Fibroblast of skin of abdomen (primary cell): ENCODE data around the gene LTBP2.

Experiments
- DNase-seq: peaks from one replicate; pipeline ENCODE4 v3.0.0-alpha.2; 2013

The LTBP2 gene

GRCh38 chr14:74612350-74613021 is 449 bp upstream of the LTBP2 start:
- DNase-seq: peak; percentile 86

GRCh38 chr14:74610866-74611649 is 979 bp downstream of the LTBP2 start:
- DNase-seq: peak; percentile 43

- no peak for DNase-seq
These were observed 1.7 kb downstream of the LTBP2 start for GRCh38 chr14:74610199-74610865.

GRCh38 chr14:74609721-74610120 is 2.3 kb downstream of the LTBP2 start:
- DNase-seq: no peak

GRCh38 chr14:74608959-74609611 is 3.0 kb downstream of the LTBP2 start:
- DNase-seq: peak; percentile 84

GRCh38 chr14:74606727-74607126 is 5.3 kb downstream of the LTBP2 start:
- DNase-seq: no peak

- DNase-seq: no peak
These were observed 6.4 kb downstream of the LTBP2 start for GRCh38 chr14:74605531-74606223.

- DNase-seq: peak; percentile 49
These were observed 7.1 kb downstream of the LTBP2 start for GRCh38 chr14:74604911-74605310.

GRCh38 chr14:74604157-74604556 is 7.9 kb downstream of the LTBP2 start:
- DNase-seq: no peak

- no peak for DNase-seq
These were observed 10.1 kb downstream of the LTBP2 start for GRCh38 chr14:74601982-74602381.

GRCh38 chr14:74599946-74600345 is 12.1 kb downstream of the LTBP2 start:
- DNase-seq: no peak

- DNase-seq: no peak
These were observed 12.7 kb downstream of the LTBP2 start for GRCh38 chr14:74599321-74599761.

GRCh38 chr14:74596741-74597450 is 15.1 kb downstream of the LTBP2 start:
- peak; percentile 86 for DNase-seq

- peak; percentile 90 for DNase-seq
These were observed 16.9 kb downstream of the LTBP2 start for GRCh38 chr14:74595006-74595735.

GRCh38 chr14:74594606-74595005 is 17.4 kb downstream of the LTBP2 start:
- no peak for DNase-seq

- no peak for DNase-seq
These were observed 18.0 kb downstream of the LTBP2 start for GRCh38 chr14:74594029-74594428.

GRCh38 chr14:74593241-74593953 is 18.6 kb downstream of the LTBP2 start:
- no peak for DNase-seq

- DNase-seq: no peak
These were observed 19.4 kb downstream of the LTBP2 start for GRCh38 chr14:74592476-74593201.

- DNase-seq: no peak
These were observed 20.1 kb downstream of the LTBP2 start for GRCh38 chr14:74591899-74592298.

GRCh38 chr14:74591394-74591793 is 20.6 kb downstream of the LTBP2 start:
- DNase-seq: no peak
